NK-92 (cell line): ENCODE results near the gene PPP1R16B.

Source experiments
- DNase-seq: peaks from one replicate; lab custom pipeline; 2025; ENCODE audit not compliant: unreplicated experiment; lab: John Stamatoyannopoulos, UW

The PPP1R16B gene

DNA sequence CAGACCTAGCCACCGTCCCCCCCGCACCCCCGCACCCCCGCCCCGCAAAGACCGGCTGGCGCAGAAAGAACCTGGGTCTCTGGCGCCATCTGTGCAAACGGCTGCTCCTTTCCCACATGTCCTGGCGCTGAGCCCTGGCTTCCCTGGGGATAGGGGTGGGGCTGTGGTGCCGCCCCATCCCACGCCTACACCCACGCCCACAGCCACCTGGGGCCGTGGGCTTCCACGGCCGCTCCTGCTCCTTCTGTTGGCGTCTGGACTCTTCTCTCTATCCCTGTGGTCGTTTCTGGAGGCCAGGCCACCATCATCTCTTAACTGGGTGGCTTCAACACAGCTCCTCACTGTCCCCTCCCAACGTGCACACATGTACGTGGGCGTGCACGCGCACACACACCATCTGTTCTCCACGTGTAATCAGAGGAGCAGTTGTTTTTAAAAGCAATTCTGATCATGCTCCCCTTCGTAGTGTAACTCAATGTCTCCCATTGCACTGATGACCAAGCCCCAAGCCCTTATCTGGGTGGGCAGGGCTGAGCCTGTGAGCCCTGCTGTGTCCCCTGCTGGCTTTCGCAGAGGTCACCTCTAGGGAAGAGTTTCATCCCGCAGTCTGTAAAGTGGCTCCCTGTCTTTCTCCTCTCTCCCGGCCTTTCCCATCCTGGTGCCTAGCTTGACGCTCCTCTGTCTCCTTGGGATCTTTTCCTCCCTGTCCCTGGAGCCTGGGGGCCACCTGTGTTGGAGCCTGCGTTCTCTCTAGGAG, 88.8 kb downstream of the PPP1R16B start:
- no peak for DNase-seq

DNA sequence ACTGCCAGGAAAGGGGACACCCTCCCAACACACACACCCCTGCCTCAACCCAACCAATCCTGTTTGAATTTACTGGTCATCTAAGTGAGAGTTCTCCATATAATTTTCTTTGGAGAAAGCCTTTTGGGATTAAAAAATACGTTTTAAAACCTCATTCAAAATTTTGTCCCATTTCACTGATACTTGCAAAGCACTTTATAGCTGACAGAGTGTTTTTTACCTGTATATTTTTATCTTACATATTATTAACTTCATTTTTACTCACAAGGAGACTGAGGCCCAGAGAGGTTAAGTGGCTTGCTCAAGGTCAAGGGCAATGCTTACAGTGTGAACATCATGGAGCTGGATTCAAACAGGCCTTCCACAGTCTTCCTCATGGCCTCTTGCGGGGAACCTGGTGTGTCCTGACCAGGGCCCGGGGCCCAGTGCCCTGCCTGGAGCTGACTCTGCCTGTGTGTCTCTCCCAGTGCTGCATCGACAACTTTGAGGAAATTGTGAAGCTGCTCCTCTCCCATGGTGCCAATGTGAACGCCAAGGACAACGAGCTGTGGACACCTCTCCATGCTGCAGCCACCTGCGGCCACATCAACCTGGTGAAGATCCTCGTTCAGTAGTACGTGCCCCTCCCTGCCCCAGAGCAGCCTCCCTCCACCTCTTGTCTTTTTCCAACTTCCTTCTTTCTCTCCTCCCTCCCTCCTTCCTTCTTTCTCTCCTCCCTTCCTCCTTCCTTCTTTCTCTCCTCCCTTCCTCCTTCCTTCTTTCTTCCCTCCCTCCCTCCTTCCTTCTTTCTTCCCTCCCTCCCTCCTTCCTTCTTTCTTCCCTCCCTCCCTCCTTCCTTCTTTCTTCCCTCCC, 89.8 kb downstream of the PPP1R16B start:
- no peak for DNase-seq

DNA sequence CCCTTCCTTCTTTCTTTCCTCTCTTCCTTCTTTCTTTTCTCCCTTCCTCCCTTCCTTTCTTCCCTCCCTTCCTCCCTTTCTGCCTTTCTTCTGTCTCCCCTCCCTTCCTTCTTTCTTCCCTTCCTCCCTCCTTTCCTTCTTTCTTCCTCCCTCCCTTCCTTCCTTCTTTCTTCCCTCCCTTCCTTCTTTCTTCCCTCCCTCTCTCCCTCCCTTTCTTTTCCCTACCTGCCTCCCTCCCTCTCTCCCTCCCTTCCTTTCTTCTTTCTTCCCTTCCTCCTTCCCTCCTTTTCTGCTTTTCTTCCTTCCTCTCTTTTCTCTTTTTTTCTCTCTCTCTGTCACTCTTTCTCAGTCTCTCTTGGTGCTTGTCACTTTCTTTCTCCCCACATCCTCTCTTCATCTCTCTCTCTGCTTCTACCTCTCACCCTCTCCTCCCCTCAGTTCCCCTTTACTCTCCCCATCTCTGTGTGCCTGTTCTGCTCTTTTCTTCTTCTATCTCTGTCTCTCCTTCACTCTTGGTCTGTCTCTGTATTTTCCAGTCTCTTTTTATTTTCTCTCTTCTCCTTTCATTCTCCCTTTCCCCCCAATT, 90.6 kb downstream of the PPP1R16B start:
- no peak for DNase-seq

DNA sequence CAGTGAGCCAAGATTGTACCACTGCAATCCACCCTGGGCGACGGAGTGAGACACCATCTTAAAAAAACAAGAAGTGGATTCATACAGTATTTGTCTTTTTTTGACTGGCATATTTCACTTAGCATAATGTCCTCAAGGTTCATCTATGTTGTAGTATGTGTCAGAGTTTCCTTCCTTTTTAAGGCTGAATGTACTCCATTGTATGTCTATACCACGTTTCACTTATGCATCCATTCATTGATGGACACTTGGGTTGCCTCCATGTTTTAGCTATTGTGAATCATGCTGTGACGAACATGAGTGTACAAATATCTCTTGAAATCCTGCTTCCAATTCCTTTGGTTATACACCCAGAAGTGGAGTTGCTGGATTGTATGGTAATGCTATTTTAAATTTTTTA, 91.8 kb downstream of the PPP1R16B start:
- no peak for DNase-seq

DNA sequence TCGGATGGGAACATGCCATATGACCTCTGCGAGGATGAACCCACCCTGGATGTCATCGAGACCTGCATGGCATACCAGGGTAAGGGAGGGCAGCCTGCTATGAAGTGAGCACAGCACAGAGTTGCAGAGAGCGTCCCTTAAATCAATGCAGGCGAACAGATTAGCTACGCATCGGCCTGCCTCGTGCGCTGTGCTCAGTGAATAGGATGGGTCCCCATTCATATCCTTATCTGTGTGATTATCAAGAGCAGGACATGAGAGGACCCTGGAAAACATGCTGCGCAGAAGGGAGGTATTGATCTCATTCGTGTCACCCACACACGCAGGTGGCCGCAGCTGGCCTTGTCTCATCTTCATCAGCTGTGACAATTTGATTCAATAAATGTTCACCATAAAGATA, 95.1 kb downstream of the PPP1R16B start:
- no peak for DNase-seq

DNA sequence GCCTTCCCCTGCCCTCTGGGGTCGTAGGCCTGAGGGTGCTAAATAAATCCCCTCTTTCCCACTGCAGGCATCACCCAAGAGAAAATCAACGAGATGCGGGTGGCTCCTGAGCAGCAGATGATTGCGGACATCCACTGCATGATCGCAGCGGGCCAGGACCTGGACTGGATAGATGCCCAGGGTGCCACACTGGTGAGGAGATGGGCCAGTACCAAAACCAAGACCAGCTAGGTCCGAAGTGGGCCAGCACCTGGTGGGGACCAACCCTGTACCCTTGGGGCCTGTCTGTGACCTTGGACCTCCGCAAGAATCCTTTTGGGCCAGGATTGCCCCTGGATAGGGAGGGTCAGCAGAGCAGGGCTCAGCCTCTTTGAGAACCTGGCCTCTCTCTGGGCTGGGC, 97.1 kb downstream of the PPP1R16B start:
- DNase-seq, result no peak

DNA sequence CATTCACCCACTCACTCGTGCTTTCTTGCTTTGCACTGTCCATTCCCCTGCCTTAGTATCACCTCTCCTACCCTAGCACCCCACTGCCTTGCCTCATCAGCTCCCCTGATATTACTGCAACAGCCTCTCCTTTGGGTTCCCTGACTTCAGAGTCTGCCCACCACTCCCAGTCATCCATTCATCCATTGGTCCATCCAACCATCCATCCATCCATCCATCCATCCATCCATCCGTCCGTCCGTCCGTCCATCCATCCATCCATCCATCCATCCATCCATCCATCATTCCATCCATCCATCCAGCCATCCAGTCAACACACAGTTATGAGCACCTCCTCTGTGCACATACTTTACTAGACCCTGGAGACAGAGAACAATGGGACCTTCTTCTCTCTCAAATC, 97.8 kb downstream of the PPP1R16B start:
- DNase-seq, result no peak

DNA sequence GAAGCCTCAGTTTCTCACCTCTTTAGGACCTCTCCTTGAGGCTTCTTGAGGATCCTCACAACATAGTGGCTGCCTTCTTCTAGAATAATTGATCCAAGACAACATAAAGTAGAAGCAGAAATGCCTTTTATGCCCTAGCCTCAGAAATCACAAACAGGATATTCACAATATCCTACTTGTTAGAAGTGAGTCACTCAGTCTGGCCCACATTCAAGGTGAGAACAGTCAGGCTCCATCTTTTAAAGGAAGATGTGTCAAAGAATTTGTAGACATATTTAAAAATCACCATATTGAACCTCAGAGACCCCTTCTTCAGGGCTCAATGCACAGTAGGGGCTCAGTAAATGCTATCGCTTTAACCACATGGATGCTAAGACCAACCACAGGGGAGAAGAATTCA, 99.9 kb downstream of the PPP1R16B start:
- DNase-seq, result no peak

DNA sequence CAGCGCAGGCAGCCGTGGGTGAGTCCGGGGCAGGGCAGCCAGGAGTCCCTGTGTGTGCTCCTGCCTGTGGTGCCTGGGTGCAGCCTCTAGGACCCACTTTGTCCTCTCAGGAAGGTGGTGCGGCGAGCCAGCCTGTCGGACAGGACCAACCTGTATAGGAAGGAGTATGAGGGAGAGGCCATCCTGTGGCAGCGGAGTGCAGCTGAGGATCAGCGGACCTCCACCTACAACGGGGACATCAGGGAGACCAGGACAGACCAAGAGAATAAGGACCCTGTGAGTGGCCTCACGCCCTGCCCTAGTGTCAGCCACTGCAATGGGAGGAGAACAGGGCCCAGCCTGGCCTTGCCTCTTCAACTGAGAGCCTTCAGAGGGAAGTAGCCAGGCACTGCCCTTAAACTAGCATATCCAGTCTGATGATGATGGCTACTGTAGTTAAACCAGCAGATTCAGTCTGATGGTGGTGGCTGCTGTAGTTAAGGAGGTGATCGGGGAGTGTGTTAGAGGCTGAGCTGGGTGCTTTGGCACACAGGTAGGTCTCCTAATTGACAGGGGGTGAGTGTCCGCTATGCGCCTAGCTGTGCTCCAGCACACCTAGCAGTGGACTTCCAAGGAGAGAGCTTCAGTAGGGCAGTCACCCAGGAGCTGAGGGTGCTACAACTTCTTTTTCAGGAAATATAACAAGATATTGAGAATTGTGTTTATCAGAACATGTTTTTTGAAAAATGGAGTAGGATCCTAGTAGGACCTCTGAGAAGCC, 102.6 kb downstream of the PPP1R16B start:
- no peak for DNase-seq

DNA sequence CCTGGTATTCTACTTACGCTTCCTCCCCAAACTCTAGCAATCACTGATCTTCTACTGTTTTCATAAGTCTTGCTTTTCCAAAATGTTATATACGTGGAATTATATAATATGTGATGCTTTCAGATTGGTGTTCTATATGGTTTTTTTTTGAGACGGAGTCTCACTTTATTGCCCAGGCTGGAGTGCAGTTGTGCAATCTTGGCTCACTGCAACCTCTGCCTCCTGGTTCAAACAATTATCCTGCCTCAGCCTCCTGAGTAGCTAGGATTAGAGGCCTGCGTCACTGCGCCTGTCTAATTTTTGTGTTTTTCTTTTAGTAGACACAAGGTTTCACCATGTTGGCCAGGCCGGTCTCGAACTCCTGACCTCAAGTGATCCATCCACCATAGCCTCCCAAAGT, 109.9 kb downstream of the PPP1R16B start:
- no peak for DNase-seq

DNA sequence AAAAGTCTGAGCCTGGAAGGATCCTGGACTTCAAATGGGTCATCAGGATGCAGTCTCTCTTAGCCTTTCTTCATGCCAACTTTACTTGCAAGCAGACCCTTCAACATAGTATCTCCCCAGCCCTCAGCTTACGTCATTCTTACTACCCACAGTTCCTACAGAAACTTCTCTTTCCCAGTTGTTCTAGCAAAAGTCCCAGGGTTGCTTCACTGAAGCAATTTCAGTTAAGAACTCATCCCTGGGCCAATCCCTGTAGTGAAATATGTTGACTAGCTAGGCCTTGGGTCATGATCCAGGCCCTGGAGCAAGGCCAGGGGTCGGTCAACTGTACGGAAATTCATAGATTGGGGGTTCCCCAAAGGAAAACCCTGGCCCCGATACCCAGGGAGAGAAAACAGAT, 112.2 kb downstream of the PPP1R16B start:
- no peak for DNase-seq

DNA sequence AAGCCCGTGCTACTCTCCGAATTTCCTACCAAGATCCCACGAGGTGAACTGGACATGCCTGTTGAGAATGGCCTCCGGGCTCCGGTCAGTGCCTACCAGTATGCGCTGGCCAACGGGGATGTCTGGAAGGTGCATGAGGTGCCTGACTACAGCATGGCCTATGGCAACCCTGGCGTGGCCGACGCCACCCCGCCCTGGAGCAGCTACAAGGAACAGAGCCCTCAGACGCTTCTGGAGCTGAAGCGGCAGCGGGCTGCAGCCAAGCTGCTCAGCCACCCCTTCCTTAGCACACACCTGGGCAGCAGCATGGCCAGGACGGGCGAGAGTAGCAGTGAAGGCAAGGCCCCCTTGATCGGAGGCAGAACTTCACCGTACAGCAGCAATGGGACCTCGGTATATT, 112.7 kb downstream of the PPP1R16B start:
- DNase-seq, result no peak

DNA sequence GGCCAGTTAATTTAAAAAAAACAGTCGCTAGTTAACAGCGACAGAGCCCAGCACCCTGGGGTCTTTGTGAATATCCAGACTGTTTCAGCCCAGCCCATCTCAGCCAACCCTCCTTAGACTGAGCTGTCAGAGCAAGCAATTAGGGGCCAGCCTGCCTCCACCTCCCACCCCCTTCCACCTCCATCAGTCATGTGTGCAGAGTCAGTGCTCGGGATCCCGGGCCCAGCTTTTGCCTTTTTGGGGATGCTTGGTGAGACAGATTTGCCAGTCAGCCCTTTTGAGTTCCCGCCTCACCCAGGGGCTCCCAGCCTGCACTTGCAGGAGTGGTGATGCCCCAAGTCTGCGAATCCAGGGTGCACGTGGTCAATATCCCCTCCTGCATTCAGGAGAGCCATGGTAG, 114.2 kb downstream of the PPP1R16B start:
- DNase-seq, result no peak

DNA sequence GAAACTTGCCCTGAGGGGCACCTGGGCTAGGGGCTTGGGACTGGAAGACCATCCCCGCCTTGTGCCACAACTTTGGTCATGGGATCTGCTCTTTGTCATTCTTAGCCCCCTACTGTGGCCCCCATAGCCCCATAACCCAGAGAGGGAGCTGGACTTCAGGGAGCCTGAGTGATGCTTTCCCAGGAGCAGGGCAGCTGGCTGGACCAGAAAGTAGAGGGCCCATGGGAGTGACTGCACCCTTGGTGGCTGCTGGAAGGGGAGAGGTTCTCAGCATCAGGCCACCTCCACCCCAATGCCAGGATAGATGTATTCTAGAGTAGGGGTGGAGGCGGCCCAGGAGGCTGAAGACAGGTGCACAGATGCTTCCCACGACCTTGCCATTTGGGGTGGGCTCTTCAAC, 114.9 kb downstream of the PPP1R16B start:
- no peak for DNase-seq

DNA sequence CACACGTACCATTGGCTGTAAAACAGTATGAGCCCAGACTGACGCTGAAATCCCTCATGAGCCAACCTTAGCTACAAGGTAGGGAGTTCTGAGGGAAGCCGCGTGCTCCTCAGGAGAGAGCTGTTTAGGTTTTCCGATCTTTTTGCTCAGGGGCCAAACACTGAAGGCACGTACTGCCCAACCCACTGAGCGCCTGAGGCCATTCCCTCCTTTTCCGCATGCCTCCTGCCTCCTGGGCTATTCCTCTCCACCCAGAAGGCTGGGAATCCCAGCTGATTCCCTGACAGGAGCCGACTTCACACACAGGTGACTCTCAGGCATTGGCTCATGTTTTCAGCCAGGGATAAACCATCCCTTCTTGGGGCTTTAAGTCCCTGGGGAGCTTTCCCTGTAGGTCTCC, 115.4 kb downstream of the PPP1R16B start:
- no peak for DNase-seq

DNA sequence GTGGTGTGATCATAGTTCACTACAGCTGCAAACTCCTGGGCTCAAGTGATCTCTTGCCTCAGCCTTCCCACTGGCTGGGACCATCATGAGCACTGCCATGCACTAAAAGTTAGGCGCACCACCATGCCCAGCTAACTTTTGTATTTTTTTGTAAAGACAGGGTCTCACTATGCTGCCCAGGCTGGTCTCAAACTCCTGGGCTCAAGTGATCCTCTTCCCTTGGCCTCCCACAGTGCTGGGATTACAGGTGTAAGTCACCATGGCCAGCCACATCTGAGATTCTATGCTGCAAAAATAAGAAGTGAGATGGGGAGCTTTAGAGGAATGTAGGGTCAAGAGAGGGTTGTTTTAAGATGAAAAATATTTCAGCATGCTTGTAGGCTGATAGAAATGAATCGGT, 119.2 kb downstream of the PPP1R16B start:
- DNase-seq, result no peak

DNA sequence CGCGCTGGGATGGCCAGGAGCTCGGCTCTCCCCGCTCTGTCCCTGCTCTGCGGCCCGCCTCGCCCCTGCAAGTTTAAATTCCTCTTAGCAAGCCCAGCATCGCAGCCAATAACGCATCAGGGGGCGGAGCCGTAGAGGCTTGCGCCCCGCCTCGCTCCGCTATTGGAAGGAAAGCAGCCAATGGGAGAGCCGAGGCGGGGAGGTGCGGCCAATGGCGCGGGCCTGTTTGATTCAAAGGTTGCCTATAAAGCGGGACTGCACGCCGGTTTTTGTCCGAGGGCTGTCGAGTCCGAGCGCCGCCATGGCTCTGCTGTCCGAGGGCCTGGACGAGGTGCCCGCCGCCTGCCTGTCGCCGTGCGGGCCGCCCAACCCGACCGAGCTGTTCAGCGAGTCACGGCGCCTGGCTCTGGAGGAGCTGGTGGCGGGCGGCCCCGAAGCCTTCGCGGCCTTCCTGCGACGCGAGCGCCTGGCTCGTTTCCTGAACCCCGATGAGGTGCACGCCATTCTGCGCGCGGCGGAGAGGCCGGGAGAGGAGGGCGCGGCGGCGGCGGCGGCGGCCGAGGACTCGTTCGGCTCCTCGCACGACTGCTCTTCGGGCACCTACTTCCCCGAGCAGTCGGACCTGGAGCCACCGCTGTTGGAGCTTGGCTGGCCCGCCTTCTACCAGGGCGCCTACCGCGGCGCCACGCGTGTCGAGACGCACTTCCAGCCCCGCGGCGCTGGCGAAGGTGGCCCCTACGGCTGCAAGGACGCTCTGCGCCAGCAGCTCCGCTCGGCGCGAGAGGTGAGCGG, 120.8 kb downstream of the PPP1R16B start, which contains the start of gene FAM83D:
TSS of gene FAM83D (plus strand) at position 276 of the 792 bp plus-strand sequence. CDS start at position 302, 26 bp downstream.
- peak; percentile 50 for DNase-seq

DNA sequence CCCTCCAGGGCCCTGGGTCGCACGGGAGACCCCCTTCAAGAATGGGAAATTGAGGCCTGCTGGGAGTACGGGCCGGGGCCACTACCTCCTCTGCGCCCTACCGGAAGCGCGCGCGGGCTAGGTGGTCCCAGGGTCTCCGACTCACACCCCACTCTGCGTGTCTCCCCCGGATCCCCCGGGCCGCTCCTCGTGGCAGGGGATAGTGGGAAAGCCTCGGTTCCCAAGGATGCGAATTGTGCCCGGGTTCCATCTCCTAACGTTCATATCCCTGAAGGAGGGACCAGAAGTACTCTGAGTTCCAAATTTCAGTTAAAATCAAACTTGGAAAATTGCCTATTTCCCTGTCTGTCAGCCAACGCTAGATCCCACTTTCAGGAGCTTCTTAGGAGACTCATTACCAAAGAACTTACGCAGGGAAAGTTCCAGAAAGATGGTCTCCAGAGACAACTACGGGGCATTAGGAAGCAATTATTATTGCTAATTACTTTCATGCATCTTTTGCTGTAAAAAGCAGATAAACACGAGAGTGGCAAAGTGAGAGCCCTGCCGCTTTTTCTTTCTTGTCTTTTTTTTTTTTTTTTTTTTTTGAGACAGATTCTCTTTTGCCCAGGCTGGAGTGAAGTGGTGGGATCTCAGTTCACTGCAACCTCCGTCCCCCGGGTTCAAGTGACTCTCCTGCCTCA, 121.6 kb downstream of the PPP1R16B start:
- DNase-seq, result no peak

DNA sequence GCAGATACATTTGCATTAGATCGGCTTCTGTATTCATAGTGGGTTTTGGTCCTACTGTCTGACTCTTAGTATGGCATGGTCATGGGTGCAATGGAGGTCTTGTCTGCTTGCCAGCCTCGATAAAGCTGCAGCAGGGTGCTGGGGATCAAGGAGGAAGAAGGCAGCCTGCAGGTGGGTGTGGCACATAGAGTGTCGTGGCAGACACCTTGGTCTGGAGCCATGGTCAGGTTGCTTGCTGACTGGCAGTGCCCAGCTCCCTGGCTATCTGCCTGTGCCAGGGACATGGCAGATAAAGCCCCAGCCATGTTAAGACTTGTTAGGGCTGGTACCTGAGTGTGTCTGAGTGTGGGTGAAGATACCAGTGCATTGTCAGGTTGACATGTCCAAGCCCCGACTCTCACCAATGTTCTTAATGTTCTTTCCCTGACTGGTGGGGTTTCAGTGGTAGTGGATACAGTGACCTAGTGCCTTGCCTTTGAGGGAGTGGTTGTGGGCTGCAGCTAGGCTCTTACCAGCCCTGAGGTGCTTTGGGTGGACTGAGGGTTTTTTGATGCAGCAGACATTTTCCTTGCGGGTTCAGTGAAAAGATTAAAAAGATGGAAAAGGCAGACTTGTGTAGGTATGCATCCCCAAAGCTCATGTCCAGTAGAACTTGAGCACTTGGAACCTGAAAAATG, 122.5 kb downstream of the PPP1R16B start:
- no peak for DNase-seq
